GM19239 (cell line): ENCODE data around the gene GTF3C1.
"Not testable (repeated sequence)": the region's sequence is repeated elsewhere in the genome, so short reads cannot be mapped to it uniquely, and the experiment has no call there.

Experiments
- DNase-seq: peaks from one replicate; pipeline ENCODE4 v3.0.0; 2011; ENCODE audit warnings: low spot score; ENCODE audit not compliant: insufficient read length
- FAIRE-seq: peaks from 2 replicates; lab custom pipeline; 2011; peaks lifted over from hg19 to GRCh38; lab: Jason Lieb, UNC

GTF3C1 gene

GRCh38 chr16:27570986-27571385 lies 21.3 kb upstream of the GTF3C1 start:
- FAIRE-seq, DNase-seq: not testable (repeated sequence)

- DNase-seq, result no peak
- no peak for FAIRE-seq
These were observed 18.4 kb upstream of the GTF3C1 start for GRCh38 chr16:27568077-27568476.

GRCh38 chr16:27566417-27566816 lies 16.7 kb upstream of the GTF3C1 start:
- FAIRE-seq, result no peak
- DNase-seq, result no peak

- DNase-seq, result no peak
- FAIRE-seq, result no peak
These were observed 14.5 kb upstream of the GTF3C1 start for GRCh38 chr16:27564224-27564623.

- FAIRE-seq (no peak), DNase-seq (no peak)
These were observed 11.5 kb upstream of the GTF3C1 start for GRCh38 chr16:27561216-27561615.

- FAIRE-seq (no peak), DNase-seq (no peak)
These were observed 9.2 kb upstream of the GTF3C1 start for GRCh38 chr16:27558932-27559331.

- no peak for FAIRE-seq
- no peak for DNase-seq
These were observed 8.7 kb upstream of the GTF3C1 start for GRCh38 chr16:27558434-27558833.

- DNase-seq (no peak), FAIRE-seq (no peak)
These were observed 6.8 kb upstream of the GTF3C1 start for GRCh38 chr16:27556471-27556870.

- no peak for DNase-seq
- FAIRE-seq, result no peak
These were observed 1.3 kb upstream of the GTF3C1 start for GRCh38 chr16:27551036-27551435.

GRCh38 chr16:27550582-27550920 lies 838 bp upstream of the GTF3C1 start:
- FAIRE-seq, result no peak
- DNase-seq, result no peak

- no peak for FAIRE-seq
- DNase-seq, result no peak
These were observed 308 bp downstream of the GTF3C1 start for GRCh38 chr16:27549464-27549745.

GRCh38 chr16:27547851-27548250 lies 1.9 kb downstream of the GTF3C1 start:
- FAIRE-seq, result no peak

GRCh38 chr16:27547134-27547533 lies 2.6 kb downstream of the GTF3C1 start:
- DNase-seq, result no peak
- FAIRE-seq, result no peak

More at GRCh38 chr16:27547851-27548250, 1.9 kb downstream of the GTF3C1 start:
- no peak for DNase-seq

GRCh38 chr16:27544671-27545070 lies 5.0 kb downstream of the GTF3C1 start:
- DNase-seq (no peak), FAIRE-seq (no peak)

- DNase-seq, result no peak
- FAIRE-seq, result no peak
These were observed 5.9 kb downstream of the GTF3C1 start for GRCh38 chr16:27543801-27544200.

GRCh38 chr16:27539636-27540035 lies 10.1 kb downstream of the GTF3C1 start:
- no peak for DNase-seq
- no peak for FAIRE-seq

GRCh38 chr16:27539120-27539519 lies 10.6 kb downstream of the GTF3C1 start:
- no peak for DNase-seq
- FAIRE-seq, result no peak

GRCh38 chr16:27538528-27538927 lies 11.2 kb downstream of the GTF3C1 start:
- no peak for DNase-seq
- no peak for FAIRE-seq

- FAIRE-seq, result no peak
These were observed 15.5 kb downstream of the GTF3C1 start for GRCh38 chr16:27534256-27534655.

GRCh38 chr16:27531826-27532800 lies 17.6 kb downstream of the GTF3C1 start:
- no peak for FAIRE-seq
- no peak for DNase-seq

More at GRCh38 chr16:27534256-27534655, 15.5 kb downstream of the GTF3C1 start:
- DNase-seq, result no peak

GRCh38 chr16:27531186-27531585 lies 18.5 kb downstream of the GTF3C1 start:
- DNase-seq (no peak), FAIRE-seq (no peak)

GRCh38 chr16:27529962-27530361 lies 19.8 kb downstream of the GTF3C1 start:
- FAIRE-seq (no peak), DNase-seq (no peak)
